Measurements from ENCODE around the gene RYR3. TPM values are rescaled to one million over a fixed set of nuclear protein-coding genes. Genes with fewer than 3 reads are reported as not detected.

RYR3 gene
- total and polyA plus RNA-seq, 2 donors (not counting 1 experiment from before 2014, with no cell fraction given) = 0.17 TPM; not detected in 1

GRCh38 chr15:33392453-33392852 is 81.7 kb downstream of the RYR3 start:
- TF ChIP-seq, protein P1, sequence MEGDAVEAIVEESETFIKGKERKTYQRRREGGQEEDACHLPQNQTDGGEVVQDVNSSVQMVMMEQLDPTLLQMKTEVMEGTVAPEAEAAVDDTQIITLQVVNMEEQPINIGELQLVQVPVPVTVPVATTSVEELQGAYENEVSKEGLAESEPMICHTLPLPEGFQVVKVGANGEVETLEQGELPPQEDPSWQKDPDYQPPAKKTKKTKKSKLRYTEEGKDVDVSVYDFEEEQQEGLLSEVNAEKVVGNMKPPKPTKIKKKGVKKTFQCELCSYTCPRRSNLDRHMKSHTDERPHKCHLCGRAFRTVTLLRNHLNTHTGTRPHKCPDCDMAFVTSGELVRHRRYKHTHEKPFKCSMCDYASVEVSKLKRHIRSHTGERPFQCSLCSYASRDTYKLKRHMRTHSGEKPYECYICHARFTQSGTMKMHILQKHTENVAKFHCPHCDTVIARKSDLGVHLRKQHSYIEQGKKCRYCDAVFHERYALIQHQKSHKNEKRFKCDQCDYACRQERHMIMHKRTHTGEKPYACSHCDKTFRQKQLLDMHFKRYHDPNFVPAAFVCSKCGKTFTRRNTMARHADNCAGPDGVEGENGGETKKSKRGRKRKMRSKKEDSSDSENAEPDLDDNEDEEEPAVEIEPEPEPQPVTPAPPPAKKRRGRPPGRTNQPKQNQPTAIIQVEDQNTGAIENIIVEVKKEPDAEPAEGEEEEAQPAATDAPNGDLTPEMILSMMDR (conservative IDR thresholded peaks at IDR 0.05 in 1 of 2, IDR thresholded peaks at IDR 0.05 in 1 of 2; ENCODE audit: low read depth in 1 of 2, low read length in 2 of 2) = no peak
- no peak for TF ChIP-seq EZH2 (IDR thresholded peaks at IDR 0.05; ENCODE audit: low read length, missing control alignments)

GRCh38 chr15:33393546-33393945 is 82.8 kb downstream of the RYR3 start:
- no peaks in the 10 kb centered on the region for H3K9me3 ChIP-seq (ENCODE audit: control insufficient read depth, insufficient read depth, low read depth, low read length)
- no peaks in the 10 kb centered on the region for H4K20me1 ChIP-seq (ENCODE audit: control insufficient read depth, extremely low read depth, insufficient read depth, low read length)
- H3K27me3 ChIP-seq (ENCODE audit: control insufficient read depth, insufficient read depth, low read length) = no peaks in the 10 kb centered on the region
- no peaks in the 10 kb centered on the region for H3K4me1 ChIP-seq (ENCODE audit: control insufficient read depth, extremely low read depth, insufficient read depth, low read length)
- H3K4me3 ChIP-seq (replicated peaks in 1 of 4; ENCODE audit: control extremely low read depth in 1 of 4, insufficient read depth in 1 of 4, low read depth in 3 of 4, low read length in 4 of 4) = no peak overlapping the region
- H2AFZ ChIP-seq (ENCODE audit: low read length) = no peak overlapping the region
- H3K4me2 ChIP-seq (ENCODE audit: extremely low read depth, insufficient read depth, low read length) = no peak overlapping the region
- H3K9ac ChIP-seq (ENCODE audit: insufficient read depth, low read length) = no peak overlapping the region
- no peaks in the 10 kb centered on the region for H3K36me3 ChIP-seq (ENCODE audit: control insufficient read depth, insufficient read depth, low read length)
- H3K27ac ChIP-seq (ENCODE audit: insufficient read depth, low read length) = no peak overlapping the region
- DNase-seq (ENCODE audit: low read depth in 2 of 2) = no peak
- TF ChIP-seq, protein P1 (conservative IDR thresholded peaks at IDR 0.05 in 1 of 2, IDR thresholded peaks at IDR 0.05 in 1 of 2; ENCODE audit: low read depth in 1 of 2, low read length in 2 of 2) = no peak
- no peak for TF ChIP-seq EZH2 (IDR thresholded peaks at IDR 0.05; ENCODE audit: low read length, missing control alignments)
- no peaks in the 10 kb centered on the region for H3K79me2 ChIP-seq (ENCODE audit: control insufficient read depth, insufficient read depth, low read length)

More at GRCh38 chr15:33392453-33392852, 81.7 kb downstream of the RYR3 start:
- no peak overlapping the region for H3K9ac ChIP-seq (ENCODE audit: insufficient read depth, low read length)
- H2AFZ ChIP-seq (ENCODE audit: low read length) = no peak overlapping the region
- no peaks in the 10 kb centered on the region for H3K36me3 ChIP-seq (ENCODE audit: control insufficient read depth, insufficient read depth, low read length)
- DNase-seq (ENCODE audit: low read depth in 2 of 2) = no peak
- no peak overlapping the region for H3K4me3 ChIP-seq (replicated peaks in 1 of 4; ENCODE audit: control extremely low read depth in 1 of 4, insufficient read depth in 1 of 4, low read depth in 3 of 4, low read length in 4 of 4)
- no peaks in the 10 kb centered on the region for H3K27me3 ChIP-seq (ENCODE audit: control insufficient read depth, insufficient read depth, low read length)
- H3K27ac ChIP-seq (ENCODE audit: insufficient read depth, low read length) = no peak overlapping the region
- no peaks in the 10 kb centered on the region for H3K79me2 ChIP-seq (ENCODE audit: control insufficient read depth, insufficient read depth, low read length)
- no peak overlapping the region for H3K4me2 ChIP-seq (ENCODE audit: extremely low read depth, insufficient read depth, low read length)
- H3K4me1 ChIP-seq (ENCODE audit: control insufficient read depth, extremely low read depth, insufficient read depth, low read length) = no peaks in the 10 kb centered on the region
- H3K9me3 ChIP-seq (ENCODE audit: control insufficient read depth, insufficient read depth, low read depth, low read length) = no peaks in the 10 kb centered on the region
- H4K20me1 ChIP-seq (ENCODE audit: control insufficient read depth, extremely low read depth, insufficient read depth, low read length) = no peaks in the 10 kb centered on the region

DNA sequence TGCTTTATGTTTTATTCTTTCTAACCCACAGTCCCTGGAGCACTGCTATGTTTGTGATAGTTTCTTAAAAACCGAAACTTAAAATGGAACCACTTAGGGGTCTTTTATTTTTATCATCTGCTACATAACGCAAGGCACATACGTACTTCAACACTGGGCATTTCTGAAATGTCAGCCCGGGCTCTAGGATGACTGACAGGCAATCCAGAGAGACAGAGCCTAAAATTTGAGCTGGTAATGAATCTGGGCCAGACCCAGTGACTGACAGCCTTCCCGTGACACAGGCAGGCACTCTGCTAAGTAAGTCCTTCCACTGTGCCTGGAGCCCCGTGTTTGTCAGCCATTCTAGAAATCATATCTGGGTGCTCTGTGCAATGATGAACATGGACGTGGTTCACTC is 84.6 kb downstream of the RYR3 start:
- H2AFZ ChIP-seq (ENCODE audit: low read length) = no peak overlapping the region
- H3K79me2 ChIP-seq (ENCODE audit: control insufficient read depth, insufficient read depth, low read length) = no peaks in the 10 kb centered on the region
- H3K4me3 ChIP-seq (replicated peaks in 1 of 4; ENCODE audit: control extremely low read depth in 1 of 4, insufficient read depth in 1 of 4, low read depth in 3 of 4, low read length in 4 of 4) = no peak overlapping the region
- TF ChIP-seq, protein P1 (conservative IDR thresholded peaks at IDR 0.05 in 1 of 2, IDR thresholded peaks at IDR 0.05 in 1 of 2; ENCODE audit: low read depth in 1 of 2, low read length in 2 of 2) = no peak
- TF ChIP-seq EZH2 (IDR thresholded peaks at IDR 0.05; ENCODE audit: low read length, missing control alignments) = no peak
- no peak overlapping the region for H3K9ac ChIP-seq (ENCODE audit: insufficient read depth, low read length)
- H3K4me2 ChIP-seq (ENCODE audit: extremely low read depth, insufficient read depth, low read length) = no peak overlapping the region
- no peak for DNase-seq (ENCODE audit: low read depth in 2 of 2)
- no peaks in the 10 kb centered on the region for H3K9me3 ChIP-seq (ENCODE audit: control insufficient read depth, insufficient read depth, low read depth, low read length)
- no peaks in the 10 kb centered on the region for H3K36me3 ChIP-seq (ENCODE audit: control insufficient read depth, insufficient read depth, low read length)
- no peak overlapping the region for H3K27ac ChIP-seq (ENCODE audit: insufficient read depth, low read length)
- no peaks in the 10 kb centered on the region for H3K4me1 ChIP-seq (ENCODE audit: control insufficient read depth, extremely low read depth, insufficient read depth, low read length)
- no peaks in the 10 kb centered on the region for H4K20me1 ChIP-seq (ENCODE audit: control insufficient read depth, extremely low read depth, insufficient read depth, low read length)
- no peaks in the 10 kb centered on the region for H3K27me3 ChIP-seq (ENCODE audit: control insufficient read depth, insufficient read depth, low read length)
